Urothelium cell line (cell line): ENCODE measurements around the gene WDR5.
A peak's percentile ranks its signal among the peaks of the same experiment; 100 is the strongest.

Source experiments
- DNase-seq: peaks from one replicate; pipeline ENCODE4 v3.0.0; 2011; ENCODE audit warnings: low spot score, mixed read lengths
- FAIRE-seq: peaks from 2 replicates; lab custom pipeline; 2011; peaks lifted over from hg19 to GRCh38; lab: Jason Lieb, UNC

The WDR5 gene

DNA sequence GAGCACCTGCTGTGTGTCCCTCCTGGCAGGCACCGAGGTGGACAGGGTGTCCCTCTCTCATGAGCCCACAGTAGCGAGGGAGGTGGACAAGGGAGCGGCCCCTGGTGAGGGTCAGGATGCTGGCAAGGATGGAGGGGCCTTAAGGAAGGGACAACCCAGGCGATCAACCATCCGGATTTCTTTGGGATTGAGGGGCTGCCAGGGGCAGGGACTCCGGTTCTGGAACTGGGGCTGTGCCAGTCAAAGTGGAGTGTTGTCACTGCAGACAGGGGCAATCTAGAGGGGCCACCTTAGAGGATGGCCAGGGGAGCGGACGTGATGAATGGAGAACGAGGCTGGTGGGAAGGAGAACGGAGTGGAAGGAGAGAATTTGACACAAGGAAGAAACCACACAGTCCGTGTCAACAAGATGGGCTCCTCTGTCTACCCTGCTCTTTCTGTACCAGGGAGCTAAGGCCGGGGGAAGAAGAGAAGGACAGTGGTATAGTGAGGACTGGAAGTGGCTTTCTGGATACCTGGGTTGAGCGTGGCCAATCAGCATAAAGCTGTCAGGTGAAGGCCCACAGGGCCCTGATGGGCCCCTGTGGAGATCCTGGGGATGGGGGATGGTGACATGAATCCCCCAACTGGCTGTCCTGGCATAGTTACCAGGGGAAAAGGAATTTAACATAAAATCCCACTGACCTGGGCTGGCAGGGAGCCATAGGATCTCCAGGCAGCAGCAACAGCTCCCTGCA is 4.2 kb upstream of the WDR5 start:
- FAIRE-seq (no peak), DNase-seq (no peak)

DNA sequence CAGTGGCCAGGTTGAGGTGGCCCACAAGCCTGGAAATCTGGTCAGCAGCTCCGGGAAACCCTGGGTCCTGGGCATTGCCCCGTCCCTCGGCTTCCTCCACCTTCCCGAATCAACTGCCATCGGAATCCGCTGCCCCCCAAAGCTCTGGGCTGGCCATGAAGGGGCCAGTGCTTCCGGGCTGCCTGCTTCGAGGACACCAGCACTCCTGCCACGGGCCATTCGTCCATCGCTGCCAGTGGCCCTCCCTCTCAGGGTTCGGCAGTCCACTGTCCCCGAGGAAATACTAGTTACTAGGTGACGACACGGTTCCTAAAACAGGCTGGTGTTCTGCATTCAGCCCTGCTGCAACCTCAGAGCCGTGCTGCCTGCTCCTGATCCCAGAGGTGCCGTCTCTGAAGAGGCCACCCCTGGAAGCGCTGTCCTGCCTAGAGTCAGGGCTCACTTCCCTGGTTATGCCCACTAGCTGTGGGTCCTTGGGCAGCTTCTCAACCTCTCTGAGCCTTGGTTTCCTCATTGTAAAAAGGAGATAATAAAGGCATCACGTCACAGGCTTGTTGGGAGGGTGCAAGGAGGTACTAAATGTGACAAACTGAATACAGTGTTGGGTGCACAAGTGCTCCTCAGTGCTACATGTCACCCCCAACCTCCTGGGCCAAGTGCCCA is 3.5 kb upstream of the WDR5 start:
- DNase-seq (no peak), FAIRE-seq (no peak)

DNA sequence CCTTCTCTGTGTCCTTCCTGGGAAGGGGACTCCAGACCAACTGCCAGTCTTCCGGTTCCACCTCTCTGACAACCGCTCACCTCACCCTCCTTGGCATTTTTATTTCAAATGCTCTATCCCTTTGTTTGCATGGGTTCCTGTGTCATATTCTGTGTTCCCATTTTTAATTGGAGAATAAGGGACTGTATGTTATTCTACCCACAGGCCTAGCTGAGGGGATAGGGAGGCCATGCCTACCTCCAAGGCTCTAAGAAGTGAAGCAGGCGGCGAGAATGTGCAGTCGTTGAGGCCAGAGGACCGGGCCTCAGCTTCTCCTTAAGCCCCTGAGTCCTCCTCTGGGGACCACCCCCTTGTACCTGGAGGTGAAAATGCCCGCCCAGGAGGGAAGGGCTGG is 936 bp upstream of the WDR5 start:
- FAIRE-seq (no peak), DNase-seq (peak; percentile 13)

DNA sequence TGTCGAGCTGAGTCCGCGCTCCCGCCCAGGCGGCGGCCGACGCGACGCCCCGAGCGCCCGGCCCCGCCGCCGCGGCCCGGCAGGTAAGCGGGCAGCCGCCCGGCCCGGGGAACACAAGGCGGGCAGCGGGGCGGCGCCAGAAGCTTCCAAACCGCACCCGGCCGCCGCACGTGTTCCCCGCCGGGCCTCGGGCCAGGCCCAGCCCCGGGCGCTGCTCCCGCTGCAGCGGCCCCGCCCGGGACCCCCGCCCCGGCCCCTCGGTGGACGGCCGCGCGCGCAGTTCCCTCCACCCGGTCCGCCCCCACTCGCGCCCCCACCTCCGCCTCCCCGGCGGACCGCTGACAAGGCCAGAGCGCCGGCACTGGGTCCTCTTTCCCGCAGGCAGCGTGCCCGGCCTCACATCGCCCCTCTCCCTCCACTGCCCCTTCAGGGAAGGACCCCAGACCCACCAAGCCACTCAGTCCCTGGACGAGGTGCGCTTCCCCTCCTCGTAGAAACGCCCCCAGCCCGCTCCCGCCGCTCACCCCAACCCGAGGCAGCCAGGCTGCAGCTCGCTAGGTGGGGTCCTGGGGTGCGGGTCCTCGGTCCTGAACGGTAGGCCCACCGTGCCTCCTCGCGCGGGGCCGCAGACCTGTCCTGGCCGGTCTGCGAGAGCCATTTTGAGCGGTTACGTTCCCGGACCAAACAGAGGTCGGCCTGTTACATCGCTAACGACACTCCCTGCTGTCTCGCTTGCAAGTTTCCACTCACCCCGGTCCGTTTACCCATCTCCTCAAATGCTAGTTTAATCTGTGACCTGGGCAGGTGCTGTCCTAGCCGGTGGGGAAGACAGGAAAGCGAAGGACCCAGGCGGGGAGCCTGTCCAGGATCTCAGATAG is 475 bp downstream of the WDR5 start:
- FAIRE-seq, result no peak
- DNase-seq, result peak; percentile 14

DNA sequence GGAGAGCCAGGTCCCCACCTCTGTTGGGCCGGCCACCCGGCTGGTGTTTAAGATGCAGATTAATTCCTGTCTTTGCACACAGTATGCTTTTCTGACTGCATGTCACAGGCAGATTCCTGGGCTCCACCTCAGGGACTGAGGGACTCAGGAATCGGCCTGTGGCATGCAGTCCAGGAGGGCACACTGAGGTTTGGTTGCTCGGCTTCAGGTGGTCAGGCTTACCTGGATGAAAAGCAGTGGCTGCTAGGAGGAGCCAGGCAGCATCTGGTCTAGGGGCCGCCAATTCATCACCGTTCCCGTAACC is 1.1 kb downstream of the WDR5 start:
- DNase-seq (no peak), FAIRE-seq (no peak)

DNA sequence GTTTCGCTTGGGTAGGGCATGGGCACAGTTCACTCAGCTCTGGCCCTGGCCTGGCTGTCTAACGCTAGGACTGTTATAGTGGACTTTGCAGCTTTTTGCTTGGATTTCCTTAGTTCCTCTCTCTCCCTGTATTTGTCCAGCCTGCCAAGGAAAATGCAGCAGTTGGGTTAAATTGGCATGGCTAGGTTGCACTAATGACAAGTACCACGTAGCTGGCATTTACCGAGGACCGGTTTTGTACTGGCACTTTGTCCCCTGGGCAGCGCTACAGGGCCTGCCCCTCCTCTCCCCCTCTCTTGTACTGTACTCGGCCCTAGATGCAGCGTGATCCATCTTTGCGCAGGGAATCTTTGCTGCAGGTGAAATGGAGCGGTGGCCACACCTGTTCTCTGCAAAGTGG is 2.4 kb downstream of the WDR5 start:
- no peak for DNase-seq
- no peak for FAIRE-seq

DNA sequence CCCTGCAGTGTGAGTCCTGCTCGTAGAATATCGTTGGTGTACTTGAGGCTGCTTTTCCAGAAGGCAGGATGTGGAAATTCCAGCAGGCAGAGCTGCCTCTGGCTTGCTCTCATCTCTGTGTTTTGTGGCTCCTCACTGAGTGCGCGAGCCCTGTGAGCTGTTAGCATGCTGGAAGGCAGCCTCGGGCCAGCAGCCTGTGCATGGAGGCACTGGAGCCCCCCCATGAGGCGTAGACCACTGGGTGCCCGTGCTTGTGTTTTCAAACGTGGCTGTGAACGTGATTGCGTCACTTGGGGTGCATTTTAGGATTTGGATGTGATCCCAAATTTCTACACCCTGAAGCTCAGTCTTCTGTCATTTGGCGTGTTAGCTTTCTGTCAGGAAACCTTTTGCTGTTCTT is 3.2 kb downstream of the WDR5 start:
- no peak for DNase-seq
- FAIRE-seq, result no peak

DNA sequence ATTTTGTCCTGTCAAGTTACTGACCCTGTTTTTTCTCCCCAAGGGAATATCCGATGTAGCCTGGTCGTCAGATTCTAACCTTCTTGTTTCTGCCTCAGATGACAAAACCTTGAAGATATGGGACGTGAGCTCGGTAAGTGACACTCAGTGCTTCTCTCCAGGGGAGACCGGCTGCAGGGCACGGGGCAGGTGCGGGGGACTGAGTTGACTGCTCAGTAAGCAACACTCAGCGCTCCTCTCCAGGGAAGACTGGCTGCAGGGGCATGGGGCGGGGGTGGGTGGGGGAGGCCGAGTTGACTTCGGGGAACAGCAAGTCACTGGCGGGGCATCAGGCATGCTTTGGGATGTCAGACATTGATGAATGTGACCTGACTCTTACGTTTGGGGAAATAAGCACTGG is 6.0 kb downstream of the WDR5 start:
- FAIRE-seq, result no peak
- no peak for DNase-seq

DNA sequence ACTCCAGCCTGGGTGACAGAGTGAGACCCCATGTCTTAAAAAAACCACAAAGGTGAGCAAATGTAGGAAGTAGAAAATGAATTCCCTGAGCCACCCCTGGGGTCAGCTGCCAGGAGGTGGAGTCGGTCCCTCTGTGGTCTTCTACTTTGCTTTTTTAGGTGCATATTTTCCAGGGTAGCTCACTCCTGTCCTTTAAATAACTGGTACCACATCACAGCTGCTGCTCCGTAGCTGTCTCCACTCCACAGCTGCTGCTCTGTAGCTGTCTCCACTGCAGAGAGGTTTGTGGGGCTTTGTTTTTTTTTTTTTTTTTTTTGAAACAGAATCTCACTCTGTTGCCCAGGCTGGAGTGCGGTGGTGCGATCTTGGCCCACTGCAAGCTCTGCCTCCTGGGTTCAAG is 8.9 kb downstream of the WDR5 start:
- no peak for FAIRE-seq

DNA sequence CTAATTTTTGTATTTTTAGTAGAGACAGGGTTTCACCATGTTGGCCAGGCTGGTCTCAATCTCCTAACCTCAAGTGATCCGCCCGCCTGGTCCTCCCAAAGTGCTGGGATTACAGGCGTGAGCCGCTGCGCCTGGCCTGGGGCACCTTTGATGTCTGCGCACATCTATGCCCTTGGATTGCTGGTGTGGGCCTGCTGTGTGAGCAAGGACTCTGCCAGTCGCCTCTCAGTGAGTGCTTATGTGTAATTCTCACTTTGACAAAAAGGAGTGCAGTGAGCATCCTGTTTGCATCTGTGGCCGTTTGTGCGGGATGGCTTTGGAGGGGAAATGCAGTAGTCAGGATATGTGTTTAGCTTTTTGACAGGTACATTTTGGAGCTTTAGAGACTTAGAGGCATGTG is 9.4 kb downstream of the WDR5 start:
- no peak for FAIRE-seq
- no peak for DNase-seq

More for the DNA sequence above, 8.9 kb downstream of the WDR5 start:
- no peak for DNase-seq

DNA sequence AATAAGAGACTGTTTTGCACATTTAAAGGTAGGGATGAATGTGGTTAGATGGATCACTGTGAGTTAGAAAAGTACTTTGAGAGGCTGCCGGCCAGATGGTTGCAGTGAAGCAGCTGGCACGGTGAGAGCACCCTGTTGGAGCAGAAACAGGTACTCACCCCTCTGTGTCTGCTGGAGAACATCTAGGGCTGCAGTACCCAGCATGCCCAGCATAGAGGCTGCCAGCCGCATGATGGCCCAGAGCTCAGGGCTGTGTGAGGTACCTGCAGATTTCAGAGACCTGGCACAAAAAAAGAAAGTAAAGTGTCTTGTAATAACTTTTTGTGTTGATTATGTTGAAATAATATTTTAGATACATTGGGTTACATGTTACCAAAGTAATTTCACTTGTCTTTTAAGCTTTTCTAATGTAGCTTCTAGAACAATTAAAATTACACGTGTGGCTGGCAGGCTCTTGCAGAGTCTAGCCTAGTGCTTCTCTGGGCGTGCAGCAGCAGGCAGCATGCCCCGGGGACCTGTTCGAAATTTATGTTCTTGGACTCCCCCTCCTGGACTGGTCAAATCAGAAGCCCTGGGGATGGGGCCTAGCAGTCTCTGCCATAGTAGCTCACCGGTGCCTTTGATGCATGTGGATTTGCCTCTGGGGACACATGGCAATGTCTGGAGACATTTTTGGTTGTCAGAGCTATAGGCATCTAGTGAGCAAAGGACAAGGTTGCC is 11.1 kb downstream of the WDR5 start:
- no peak for FAIRE-seq

DNA sequence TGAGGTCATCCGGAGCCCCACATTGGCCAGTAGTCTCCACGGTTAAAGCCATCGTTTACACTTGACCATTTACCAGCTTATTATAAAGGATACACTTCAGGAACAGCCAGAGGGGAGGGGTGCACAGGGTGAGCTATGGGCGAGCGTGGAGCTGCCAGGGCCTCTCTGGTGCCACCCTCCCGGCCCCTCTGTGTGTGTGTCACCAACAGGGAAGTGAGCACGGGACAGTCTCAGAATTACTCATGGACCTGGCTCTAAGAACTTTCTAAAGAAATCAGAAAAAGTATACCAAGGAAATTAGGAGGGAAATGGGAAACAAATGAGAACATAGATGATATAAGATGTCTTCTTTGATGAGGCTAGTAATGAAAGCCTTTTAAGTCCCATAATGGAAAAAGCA is 13.5 kb downstream of the WDR5 start:
- FAIRE-seq (no peak), DNase-seq (no peak)

More for the DNA sequence above, 11.1 kb downstream of the WDR5 start:
- DNase-seq, result no peak

DNA sequence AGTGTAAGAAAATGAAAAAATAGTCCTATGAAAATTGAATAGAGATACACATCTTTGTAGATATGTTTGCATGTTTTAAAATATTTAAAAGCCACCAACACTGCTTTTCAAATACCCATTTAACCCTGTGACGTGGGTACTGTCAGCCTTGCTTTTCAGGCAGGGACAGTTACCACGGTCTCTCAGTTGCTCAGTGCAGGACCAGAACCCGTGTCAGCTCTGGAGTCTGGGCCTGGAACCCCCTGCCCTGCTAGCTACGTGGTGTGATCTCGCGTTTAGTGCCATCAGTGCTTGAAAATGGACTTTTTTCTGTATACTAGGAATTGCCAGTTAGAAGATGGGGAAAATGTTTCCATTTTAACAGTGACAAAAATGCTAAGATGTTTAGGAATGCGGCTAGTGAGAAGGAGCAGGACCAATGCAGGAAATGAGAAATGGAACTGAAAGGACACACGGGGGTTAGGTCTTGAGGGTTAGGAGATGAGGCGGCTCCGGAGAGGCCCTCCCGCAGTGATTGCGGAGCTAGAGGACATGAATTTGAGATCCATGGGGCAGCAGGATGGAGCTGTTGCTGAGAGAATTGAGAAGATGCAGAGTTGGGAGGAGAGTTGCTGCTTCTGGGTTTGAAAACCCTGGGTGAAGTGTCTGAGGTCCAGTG is 14.8 kb downstream of the WDR5 start:
- FAIRE-seq, result no peak
- DNase-seq, result no peak

DNA sequence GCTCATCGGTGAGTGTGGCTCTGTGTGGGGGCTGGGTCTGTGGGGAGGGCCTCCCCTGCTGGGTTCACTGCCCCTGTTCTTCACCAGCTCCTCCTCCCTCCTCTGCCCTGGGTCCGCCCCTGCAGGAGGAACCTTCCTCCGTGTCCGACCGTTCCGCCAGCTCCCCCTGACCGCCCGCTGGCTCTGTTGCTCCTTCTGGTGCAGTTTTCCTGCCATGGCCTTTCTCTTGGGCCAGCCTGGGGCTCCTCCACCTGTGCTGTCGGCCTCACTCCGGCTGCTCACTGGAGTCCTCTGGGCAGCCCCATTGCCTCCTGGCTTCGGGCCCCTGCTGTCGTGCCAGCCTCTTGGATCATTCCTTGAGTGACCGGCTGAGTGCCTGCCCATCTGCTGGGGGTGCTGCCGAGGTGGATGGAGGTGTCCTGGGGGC is 16.2 kb downstream of the WDR5 start:
- FAIRE-seq (no peak), DNase-seq (no peak)

DNA sequence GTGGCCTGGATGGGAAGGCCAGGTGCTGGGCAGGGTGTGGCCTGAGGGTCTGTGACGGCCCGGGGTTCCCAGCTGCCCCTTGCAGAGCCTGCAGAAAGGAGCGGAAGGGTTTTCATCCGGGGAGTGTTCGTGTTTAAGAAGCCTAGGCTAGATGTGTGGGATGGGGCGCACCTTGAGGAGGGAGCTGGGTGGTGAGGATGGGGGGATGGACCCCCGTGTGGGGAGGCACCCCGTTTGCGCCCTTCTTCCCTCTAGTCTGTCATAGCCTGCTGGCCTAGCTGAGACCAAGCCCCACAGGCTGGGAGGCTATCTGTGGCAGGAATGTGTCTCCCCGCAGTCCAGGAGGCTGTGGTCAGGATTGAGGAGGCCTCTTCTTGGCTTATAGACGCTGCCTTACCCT is 16.6 kb downstream of the WDR5 start:
- DNase-seq, result no peak

DNA sequence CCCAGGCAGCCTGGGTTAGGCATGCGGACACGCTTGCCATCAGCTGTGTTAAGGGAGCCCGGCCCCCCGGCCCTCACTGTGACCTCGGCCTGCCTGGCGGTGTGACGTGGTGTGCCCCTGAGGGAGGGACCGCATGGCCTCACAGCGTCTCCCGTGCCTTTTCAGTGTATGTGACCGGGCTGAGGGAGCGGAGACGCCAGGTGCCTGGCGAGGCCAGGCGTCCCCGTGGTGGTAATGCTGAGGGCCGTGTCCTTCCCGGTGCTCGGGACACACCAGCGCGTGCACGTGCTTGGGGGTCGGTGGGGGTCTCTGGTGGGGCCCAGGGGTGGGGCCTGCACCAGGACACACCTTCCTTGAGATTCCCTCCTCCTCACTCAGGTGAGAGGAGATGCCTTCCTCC is 17.6 kb downstream of the WDR5 start:
- no peak for FAIRE-seq
- no peak for DNase-seq

More for the DNA sequence above, 16.6 kb downstream of the WDR5 start:
- FAIRE-seq, result no peak

DNA sequence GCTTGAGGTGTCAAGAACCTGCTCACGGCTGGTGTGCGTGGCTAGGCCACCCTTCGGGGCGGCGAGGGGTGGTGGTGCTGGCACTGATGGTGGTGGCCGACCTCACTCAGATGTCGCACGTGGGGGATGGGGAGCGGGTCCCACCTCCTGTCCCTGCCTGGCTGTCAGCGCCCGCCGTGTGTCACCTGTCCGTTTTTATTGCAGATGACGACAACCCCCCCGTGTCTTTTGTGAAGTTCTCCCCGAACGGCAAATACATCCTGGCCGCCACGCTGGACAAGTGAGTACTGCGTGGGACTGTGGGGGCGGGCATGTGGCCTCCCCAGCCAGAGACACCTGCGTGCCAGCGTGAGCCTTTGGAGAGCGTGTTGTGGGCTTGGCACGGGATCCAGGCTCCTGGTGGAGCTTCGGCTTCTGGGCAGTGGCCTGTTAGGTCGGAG is 18.4 kb downstream of the WDR5 start:
- DNase-seq (no peak), FAIRE-seq (no peak)

DNA sequence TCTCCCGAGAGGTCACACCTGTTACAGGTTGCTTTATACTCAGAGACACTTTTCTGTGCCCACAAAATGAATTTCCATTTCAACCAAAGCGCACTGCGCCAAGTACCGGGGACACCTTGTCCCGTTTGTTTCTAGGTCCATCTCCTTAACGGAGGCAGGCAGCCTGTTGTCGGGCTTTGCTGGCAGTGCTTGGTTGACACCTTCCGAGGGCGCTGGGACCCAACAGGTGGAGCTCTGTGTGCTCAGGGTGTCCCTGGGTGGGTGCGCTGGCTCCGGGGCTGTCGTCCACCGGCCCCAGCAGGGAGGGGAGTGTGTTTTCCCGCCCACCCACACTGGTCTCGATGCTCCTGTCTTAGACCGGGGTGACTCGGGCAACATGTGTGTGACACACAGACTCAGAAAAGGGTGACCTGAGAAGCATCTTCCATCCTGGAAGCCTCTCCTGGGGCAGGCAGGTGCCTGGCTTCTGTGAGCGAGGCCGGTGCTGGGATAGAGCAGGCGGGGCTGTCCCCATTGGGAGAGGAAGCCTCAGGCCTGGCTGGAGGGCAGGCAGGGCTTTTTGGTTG is 20.0 kb downstream of the WDR5 start:
- no peak for DNase-seq
- FAIRE-seq, result no peak

DNA sequence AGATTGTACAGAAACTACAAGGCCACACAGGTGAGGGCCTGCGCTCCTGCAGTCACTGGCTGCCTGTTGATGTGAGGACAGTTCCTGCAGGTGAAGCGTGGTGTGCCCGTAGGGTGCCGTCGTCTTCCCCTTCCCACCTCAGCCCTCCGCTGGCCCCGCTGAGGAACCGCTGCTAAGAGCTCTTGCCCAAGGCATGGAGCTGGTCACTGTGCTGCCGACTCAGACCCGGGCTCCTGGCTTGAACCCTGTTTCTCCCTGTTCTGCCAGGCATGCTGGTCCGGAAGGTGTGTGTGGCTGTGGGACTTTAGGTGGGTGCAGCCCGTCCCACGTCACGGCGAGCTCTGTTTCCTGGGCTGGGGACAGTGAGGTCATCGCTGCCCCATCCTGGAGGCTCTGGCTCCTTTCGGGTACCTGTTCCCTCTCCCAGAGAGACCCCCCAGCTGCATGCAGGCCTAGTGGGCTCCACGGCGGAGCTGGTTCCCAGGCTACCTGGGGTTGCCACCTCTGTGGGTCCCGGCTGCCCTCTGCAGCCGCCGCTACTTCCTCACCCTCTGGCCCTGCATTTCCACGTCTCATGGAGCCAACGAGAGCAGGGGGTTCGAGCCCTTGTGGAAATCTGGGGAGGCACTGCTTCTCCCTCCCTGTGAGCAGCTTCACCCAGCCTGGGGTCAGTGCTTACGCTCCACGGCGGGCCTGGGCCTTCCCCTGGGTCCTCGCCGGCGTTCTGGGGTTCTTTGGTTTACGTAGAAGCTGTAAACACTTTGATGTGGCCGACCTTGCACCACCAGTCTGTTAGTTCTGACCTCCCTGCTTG is 20.9 kb downstream of the WDR5 start:
- DNase-seq, result no peak
- no peak for FAIRE-seq
